ENCODE results near the gene APP.
A peak's percentile ranks its signal among the peaks of the same experiment; 100 is the strongest.

Gene APP

DNA sequence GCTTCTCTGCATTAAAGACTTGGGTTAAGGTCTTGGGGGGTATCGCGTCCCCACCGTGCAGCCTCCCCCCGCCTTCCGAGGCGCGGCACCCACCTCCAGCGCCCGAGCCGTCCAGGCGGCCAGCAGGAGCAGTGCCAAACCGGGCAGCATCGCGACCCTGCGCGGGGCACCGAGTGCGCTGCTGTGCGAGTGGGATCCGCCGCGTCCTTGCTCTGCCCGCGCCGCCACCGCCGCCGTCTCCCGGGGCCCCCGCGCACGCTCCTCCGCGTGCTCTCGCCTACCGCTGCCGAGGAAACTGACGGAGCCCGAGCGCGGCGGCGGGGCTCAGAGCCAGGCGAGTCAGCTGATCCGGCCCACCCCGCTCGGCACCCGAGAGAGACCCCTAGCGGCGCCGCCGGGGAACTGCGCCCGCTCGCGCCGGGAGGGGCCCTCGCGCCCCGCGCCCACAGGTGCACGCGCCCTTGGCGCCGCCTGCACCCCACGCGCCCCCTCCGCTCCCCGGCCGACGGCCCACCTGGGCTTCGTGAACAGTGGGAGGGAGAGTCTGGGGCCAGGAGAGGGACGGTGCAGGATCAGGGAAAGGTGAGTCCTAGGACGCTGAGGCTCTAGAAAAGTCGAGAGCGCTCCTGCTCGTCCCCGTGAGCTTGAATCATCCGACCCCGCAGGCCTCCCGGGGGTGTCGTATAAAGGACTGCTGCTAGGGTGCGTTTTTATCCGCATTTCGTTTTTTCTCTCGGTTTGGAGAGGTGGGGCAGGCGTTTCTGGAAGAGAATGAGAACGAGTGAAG lies at the start of gene APP:
Gene APP (minus strand): TSS at position 300 of the 787 bp plus-strand sequence. CDS start 150 bp downstream, at position 150.
- peak; percentile 63 for DNase-seq (ENCODE audit: low read depth)

- no peak for DNase-seq (ENCODE audit: low read depth)
Observed at GRCh38 chr21:26212220-26212619, 41.6 kb upstream of the APP start.

GRCh38 chr21:26210614-26211013 lies 40.0 kb upstream of the APP start:
- no peak for DNase-seq (ENCODE audit: low read depth)

DNA sequence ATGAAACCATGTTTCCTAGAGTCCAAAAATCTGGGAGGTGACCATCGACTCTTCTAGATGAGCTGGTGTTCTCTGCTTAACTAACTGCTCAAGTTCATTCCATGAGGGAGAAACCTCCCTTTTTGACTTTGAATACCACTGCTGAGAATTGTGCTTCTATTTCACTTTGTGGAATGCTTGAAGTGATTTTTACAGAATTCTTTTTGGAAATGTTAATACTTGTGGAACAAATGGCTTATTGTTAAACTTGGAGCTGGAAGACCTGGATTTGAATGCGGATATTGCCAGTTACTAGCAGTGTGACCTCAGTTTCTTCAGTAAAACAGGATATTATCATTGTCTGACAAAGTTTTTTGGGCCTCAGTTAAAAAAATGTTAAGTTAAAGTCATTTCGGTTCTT lies 36.5 kb upstream of the APP start:
- DNase-seq (ENCODE audit: low read depth), result no peak

DNA sequence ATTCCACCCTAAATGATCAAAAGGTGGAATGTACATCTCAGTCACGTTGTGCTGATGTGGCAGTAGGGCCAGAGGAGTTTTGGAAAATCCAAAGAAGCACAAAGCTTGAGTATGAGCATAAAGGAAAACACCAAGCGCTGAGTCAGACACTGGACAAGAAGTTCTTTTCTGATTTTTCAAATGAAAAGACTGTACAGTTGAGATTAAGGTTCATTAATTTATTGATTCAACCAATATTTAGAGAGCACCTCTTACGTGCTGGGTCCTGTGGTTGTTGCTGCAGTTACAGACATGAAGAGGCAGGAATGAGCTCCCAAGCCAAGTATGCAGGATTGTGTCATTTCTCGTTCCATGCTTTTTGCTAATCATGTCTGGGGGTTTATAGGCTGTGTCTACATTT lies 28.9 kb upstream of the APP start:
- peak; percentile 80 for DNase-seq (ENCODE audit: low read depth)

DNA sequence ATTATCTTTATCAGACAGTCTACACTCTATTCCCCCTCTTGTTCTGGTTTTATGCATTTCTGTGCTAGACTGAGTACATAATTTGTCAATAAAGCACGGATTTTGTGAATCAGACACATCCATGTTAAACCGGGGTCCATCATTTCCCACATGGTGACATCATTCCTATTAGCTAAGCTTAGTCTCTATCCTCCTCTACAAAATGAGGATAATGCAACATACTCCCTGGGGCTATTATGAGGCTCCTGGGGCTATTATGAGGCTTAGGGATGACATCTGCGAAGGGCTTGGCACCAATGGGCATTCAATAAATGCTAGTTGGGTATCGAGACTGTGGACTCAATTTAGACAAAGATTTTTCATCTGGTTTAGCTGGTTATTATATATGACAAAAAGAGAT lies 25.1 kb upstream of the APP start:
- no peak for DNase-seq (ENCODE audit: low read depth)

GRCh38 chr21:26194811-26195251 lies 24.3 kb upstream of the APP start:
- peak; percentile 59 for DNase-seq (ENCODE audit: low read depth)

GRCh38 chr21:26194326-26194725 lies 23.8 kb upstream of the APP start:
- no peak for DNase-seq (ENCODE audit: low read depth)

GRCh38 chr21:26191609-26192008 lies 21.0 kb upstream of the APP start:
- no peak for DNase-seq (ENCODE audit: low read depth)

DNA sequence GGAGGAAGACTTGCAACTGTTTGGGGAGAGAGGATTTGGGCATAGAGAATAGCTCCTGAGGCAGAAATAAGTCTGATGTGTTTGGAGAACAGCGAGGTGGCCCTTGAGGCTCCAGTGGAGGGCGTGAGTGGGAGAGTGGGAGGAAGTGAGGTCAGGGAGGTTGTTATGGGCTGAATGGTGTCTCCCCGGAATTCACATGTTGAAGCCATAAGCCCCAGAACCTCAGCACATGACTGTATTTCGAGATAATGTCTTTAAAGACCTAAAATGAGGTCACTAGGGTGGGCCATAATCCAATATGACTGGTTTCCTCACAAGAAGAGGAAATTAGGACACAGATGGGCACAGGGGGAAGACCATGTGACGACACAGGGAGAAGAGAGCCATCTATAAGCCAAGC lies 17.9 kb upstream of the APP start:
- DNase-seq (ENCODE audit: low read depth), result no peak

DNA sequence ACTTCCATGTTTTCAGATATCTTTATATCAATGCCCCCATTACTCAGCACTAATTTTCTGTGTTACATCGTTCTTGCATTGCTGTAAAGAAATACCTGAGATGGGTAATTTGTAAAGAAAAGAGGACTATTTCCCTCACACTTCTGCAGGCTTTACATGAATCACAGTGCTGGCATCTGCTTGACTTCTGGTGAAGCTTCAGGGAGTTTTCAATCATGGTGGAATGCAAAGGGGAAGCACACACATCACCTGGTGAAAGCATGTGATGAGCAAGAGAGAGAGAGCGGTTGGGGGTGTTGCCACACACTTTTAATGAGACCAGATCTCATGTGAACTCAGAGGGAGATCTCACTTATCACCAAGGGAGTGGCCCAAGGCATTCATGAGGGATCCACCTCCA lies 14.9 kb upstream of the APP start:
- no peak for DNase-seq (ENCODE audit: low read depth)

- DNase-seq (ENCODE audit: low read depth), result no peak
Observed at GRCh38 chr21:26185021-26185420, 14.5 kb upstream of the APP start.

DNA sequence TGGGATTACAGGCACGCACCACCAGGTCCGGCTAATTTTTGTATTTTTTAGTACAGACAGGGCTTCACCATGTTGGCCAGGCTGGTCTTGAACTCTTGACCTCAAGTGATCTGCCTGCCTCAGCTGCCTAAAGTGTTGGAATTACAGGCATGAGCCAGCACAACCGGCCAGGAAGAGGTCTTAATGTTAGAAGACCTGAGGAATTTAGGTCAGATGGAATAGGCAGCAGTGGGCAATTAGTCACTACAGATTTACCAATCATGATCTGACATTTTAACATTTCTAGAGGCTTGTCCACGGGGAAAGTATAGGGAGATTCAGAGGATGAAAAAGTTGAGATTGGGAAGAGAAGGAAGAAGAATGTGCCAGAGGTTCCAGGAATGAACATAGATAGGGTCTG lies 8.9 kb upstream of the APP start:
- DNase-seq (ENCODE audit: low read depth), result peak; percentile 80

GRCh38 chr21:26177746-26178426 lies 7.3 kb upstream of the APP start:
- DNase-seq (ENCODE audit: low read depth), result peak; percentile 42

DNA sequence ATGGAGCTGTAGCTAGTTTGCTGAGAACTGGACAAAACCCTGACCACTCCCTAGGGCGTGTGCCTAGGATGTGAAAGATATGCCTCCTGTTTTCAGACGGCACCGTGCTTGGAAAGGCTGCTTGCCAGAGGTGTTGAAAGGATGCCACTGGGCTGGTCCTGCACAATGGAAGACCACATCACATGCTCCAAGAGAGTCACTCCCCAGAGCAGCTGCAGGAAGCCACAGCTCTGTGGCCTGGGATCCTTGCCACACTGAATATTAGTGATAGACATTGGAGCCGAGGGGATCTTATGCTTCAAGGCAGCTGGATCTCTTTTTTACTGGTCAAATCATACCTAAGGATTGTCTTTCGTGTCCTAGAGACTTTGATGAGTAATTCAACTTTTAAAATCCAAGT lies 6.6 kb upstream of the APP start:
- peak; percentile 57 for DNase-seq (ENCODE audit: low read depth)

DNA sequence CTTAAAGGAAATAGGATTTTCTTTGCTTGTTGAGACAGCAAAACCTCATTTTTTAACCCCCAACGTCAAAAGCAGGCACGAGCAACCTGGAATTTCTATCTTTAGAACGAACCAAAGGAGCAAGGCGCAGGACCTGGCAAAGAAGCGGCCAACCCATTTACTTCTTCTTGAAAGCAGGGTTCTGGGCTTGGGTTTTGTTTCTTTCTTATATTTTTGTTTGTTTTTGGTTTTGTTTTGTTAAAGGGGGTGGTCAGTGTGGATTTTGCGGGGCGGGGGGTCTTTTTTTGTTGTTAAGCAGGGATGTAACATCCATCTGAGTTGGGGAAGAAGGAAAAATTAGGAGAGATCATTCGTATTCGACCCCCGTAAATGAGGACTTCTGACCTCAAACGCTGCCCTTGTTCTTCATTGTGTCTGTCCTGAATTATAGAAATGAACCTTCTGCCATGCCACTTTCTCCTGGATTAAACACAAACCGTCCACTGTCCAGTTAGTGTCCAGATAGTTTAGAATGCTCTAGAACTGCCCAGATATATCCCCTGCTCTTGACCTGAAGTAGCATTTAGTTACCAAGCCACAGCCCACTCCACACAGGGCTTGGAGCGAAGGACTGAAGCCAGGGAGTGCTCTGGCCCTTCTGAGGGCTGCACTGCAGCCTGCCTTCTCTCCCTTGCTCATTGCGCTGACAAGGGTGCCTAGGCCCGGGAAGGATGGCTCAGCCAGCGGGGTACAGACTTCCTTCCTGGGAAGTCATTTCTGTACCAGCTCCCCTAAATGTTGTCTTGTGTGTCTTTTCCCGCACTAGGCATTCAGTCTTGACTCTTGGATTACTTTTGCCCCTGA lies 909 bp upstream of the APP start:
- DNase-seq (ENCODE audit: low read depth), result no peak

DNA sequence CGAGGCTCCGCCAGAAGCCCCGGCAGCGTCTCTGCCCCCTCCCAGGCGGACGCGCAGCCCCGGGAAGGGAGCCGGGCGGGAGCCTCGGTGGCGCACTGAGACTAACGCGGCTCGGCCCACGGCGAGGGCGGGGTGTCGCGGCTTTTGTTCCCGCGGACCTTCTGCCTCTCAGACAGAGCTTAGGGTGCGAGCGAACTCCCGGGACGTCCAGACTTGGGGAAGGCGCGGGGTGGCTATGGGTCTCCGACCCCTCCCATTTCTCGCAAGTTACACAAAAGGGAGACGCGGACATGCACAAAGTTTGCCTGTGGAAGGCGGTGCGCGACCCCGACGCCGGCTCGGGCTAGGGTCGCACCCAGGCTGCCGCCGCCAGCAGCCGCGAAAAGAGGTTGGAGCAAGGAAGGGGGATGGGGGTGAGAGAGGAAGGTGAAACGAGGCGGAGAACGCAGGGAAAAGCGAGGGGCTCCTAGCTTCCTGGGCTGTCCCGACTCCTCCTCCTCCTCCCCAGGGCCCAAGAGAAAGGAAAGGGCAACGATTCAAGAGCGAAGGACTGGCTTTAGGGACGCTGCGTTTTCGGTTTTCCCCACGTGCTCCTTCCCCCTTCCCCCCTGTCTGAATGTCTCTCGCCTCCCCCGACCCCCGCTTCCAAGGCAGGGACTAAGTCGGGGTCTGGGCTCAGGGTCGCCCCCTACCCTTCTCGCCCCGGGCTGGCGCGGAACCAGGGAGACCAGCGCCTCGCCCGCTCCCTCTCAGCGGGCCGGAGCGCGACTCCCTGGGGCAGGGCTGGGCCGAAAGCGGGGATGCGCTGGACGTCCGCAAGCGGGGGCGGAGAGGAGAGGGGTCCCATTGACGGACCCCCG lies 729 bp downstream of the APP start:
- DNase-seq (ENCODE audit: low read depth), result peak; percentile 70

DNA sequence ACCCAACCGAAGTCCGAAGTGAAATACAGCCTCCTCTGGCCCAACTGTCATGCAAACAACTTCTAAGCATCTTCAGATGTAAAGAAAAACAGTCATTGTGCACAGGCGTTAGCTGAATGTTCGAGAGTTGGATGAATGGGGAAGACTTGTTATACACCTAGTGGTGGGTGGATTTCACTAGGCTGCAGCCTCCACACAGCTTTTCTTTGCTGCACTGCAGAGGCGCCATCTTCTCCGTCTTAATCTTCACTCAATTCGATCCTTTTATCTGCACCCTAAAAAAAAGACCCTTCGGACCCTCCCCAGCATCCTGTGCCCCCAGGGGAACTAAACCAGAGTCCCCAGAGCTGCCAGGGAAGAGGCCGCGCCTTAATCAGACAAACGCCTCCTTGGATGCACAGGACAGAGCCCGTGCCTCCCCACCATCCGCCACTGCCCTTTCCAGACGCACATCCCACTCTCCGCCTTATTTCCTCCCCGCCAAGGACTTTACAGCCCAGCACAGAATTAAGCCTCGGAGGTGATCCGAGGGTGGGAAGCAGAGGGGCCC lies 1.4 kb downstream of the APP start:
- peak; percentile 77 for DNase-seq (ENCODE audit: low read depth)

- no peak for DNase-seq (ENCODE audit: low read depth)
Observed at GRCh38 chr21:26168371-26168770, 2.2 kb downstream of the APP start.

GRCh38 chr21:26167593-26167992 lies 3.0 kb downstream of the APP start:
- no peak for DNase-seq (ENCODE audit: low read depth)

DNA sequence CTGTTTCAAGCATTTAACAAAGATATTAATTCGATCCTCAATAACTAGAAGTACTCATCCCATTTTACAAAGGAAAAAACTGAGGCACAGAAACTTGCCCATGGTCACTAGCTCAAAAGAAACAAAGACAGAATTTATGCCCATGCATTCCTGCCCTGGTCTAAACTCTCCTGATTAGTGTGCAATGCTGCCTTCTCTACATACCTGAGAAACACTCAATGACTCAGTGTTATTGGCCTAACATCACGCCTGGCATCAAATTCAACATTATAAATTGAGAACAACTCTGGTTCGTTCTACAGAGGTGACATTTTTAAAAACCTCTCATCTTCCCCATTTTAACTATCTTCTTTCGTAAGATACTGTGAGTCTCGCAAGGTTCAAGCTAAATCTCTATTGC lies 5.2 kb downstream of the APP start:
- DNase-seq (ENCODE audit: low read depth), result no peak

Data from amniotic epithelial cell (primary cell).